HG03060 (cell line): ENCODE results near the gene PACC1.
A peak's percentile ranks its signal among the peaks of the same experiment; 100 is the strongest.

Experiments
- ATAC-seq: cut with Tn5 transposase; IDR thresholded peaks from one replicate; pipeline ENCODE4 v1.9.1; 2021; ENCODE audit warnings: low read depth, moderate number of reproducible peaks; ENCODE audit not compliant: unreplicated experiment

Gene PACC1

GRCh38 chr1:212414328-212415106 lies at the start of gene PACC1:
Gene PACC1, minus strand, starts transcription at chr1:212414886. Its CDS starts 129 bp downstream, at chr1:212414757.
- ATAC-seq: peak; percentile 98

GRCh38 chr1:212463565-212464285 lies 49.0 kb upstream of the PACC1 start:
- ATAC-seq: no peak

- no peak for ATAC-seq
Measured at GRCh38 chr1:212461916-212462660, 47.4 kb upstream of the PACC1 start.

GRCh38 chr1:212460376-212460775 lies 45.7 kb upstream of the PACC1 start:
- no peak for ATAC-seq

- ATAC-seq: no peak
Measured at GRCh38 chr1:212459656-212460055, 45.0 kb upstream of the PACC1 start.

- no peak for ATAC-seq
Measured at GRCh38 chr1:212458817-212459216, 44.1 kb upstream of the PACC1 start.

- ATAC-seq: no peak
Measured at GRCh38 chr1:212457740-212458338, 43.2 kb upstream of the PACC1 start.

GRCh38 chr1:212455803-212456528 lies 41.3 kb upstream of the PACC1 start:
- no peak for ATAC-seq

GRCh38 chr1:212455401-212455800 lies 40.7 kb upstream of the PACC1 start:
- no peak for ATAC-seq

GRCh38 chr1:212454741-212455140 lies 40.1 kb upstream of the PACC1 start:
- ATAC-seq: no peak

- no peak for ATAC-seq
Measured at GRCh38 chr1:212453156-212453857, 38.6 kb upstream of the PACC1 start.

- no peak for ATAC-seq
Measured at GRCh38 chr1:212452323-212453155, 37.9 kb upstream of the PACC1 start.

- ATAC-seq: no peak
Measured at GRCh38 chr1:212451416-212452322, 37.0 kb upstream of the PACC1 start.

- ATAC-seq: no peak
Measured at GRCh38 chr1:212450331-212450881, 35.7 kb upstream of the PACC1 start.

- no peak for ATAC-seq
Measured at GRCh38 chr1:212447478-212447877, 32.8 kb upstream of the PACC1 start.

- no peak for ATAC-seq
Measured at GRCh38 chr1:212446333-212446732, 31.6 kb upstream of the PACC1 start.

GRCh38 chr1:212442408-212442807 lies 27.7 kb upstream of the PACC1 start:
- ATAC-seq: no peak
